ENCODE data around the gene ZNF488.

The ZNF488 gene

DNA sequence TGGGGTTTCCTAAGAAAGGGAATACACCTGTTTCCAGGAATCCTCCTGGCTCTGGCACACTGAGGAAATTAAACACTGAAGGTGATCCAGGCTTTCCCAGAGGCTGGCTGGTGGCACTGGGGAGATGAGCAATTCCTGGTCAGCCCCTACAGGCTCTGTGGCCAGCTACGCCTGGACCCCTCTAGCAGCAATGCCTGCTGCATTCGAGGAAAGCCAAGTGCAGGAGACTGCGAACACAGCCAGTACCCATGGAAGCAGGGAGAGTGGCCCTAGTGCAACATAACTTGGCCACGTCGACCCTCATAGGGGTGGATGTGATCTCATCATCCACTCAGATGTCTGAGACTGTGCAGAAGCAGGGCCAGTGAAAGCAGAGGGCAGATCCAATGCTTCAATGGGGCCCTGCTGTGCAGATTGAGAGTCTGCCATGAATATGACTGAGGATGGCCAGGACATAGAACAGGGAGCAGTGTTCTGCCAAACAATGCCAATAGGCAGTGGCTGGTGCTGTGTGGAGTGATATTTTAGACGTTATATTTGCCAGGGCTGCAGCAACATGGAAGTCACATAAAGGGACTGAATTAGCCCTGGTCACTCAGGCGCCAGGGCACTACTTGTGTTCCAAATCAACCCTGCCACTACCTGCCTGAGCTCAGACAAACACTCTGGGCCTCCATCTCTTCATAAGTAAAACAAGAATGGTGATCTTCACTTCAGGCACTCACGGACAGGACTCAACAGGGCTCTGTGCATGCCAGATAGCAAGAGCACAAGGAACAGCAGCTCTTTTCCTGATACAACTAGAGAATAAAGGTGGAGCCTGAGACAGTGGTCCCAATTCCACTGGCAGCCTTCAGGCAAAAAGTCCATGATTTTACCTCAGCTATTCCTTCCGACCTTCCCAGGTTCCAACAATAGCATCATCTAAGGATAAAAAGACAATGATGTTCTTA, 2.4 kb downstream of the ZNF488 start:
- TF ChIP-seq TAF1 (IDR thresholded peaks at IDR 0.05; ENCODE audit: borderline replicate concordance, insufficient read depth, low read length) (no peak), SIN3A (IDR thresholded peaks at IDR 0.05; ENCODE audit: borderline replicate concordance, insufficient read depth, low read length) (no peak), FOXP2 (optimal IDR thresholded peaks at IDR 0.05; ENCODE audit: borderline replicate concordance, extremely low read depth, extremely low read length, insufficient read depth) (no peak), POLR2AphosphoS5 (IDR thresholded peaks at IDR 0.05; ENCODE audit: low read depth, low read length) (no peak)
- TF ChIP-seq, protein P1, sequence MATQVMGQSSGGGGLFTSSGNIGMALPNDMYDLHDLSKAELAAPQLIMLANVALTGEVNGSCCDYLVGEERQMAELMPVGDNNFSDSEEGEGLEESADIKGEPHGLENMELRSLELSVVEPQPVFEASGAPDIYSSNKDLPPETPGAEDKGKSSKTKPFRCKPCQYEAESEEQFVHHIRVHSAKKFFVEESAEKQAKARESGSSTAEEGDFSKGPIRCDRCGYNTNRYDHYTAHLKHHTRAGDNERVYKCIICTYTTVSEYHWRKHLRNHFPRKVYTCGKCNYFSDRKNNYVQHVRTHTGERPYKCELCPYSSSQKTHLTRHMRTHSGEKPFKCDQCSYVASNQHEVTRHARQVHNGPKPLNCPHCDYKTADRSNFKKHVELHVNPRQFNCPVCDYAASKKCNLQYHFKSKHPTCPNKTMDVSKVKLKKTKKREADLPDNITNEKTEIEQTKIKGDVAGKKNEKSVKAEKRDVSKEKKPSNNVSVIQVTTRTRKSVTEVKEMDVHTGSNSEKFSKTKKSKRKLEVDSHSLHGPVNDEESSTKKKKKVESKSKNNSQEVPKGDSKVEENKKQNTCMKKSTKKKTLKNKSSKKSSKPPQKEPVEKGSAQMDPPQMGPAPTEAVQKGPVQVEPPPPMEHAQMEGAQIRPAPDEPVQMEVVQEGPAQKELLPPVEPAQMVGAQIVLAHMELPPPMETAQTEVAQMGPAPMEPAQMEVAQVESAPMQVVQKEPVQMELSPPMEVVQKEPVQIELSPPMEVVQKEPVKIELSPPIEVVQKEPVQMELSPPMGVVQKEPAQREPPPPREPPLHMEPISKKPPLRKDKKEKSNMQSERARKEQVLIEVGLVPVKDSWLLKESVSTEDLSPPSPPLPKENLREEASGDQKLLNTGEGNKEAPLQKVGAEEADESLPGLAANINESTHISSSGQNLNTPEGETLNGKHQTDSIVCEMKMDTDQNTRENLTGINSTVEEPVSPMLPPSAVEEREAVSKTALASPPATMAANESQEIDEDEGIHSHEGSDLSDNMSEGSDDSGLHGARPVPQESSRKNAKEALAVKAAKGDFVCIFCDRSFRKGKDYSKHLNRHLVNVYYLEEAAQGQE (IDR thresholded peaks at IDR 0.05; ENCODE audit: insufficient read depth in 1 of 2, low read depth in 2 of 2, low read length in 2 of 2): no peak

DNA sequence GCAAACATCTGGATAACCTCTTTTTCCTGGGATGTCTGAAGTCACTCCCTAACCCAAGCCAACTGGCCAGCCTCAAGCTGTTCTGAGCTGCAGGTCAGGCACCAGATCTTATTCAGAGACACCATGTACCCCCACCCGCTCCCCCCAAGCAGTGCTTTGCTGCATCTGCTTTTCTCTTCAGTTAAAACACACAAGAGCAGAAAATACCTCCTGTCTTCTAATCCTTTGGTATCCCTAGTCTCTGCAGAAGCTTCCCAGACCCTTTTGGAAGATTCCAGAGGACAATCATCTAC, 3.0 kb downstream of the ZNF488 start:
- TF ChIP-seq POLR2AphosphoS5 (IDR thresholded peaks at IDR 0.05; ENCODE audit: low read depth, low read length): no peak
- TF ChIP-seq TAF1 (IDR thresholded peaks at IDR 0.05; ENCODE audit: borderline replicate concordance, insufficient read depth, low read length): no peak
- TF ChIP-seq SIN3A (IDR thresholded peaks at IDR 0.05; ENCODE audit: borderline replicate concordance, insufficient read depth, low read length): no peak
- TF ChIP-seq, protein P1 (IDR thresholded peaks at IDR 0.05; ENCODE audit: insufficient read depth in 1 of 2, low read depth in 2 of 2, low read length in 2 of 2): no peak
- no peak for TF ChIP-seq FOXP2 (optimal IDR thresholded peaks at IDR 0.05; ENCODE audit: borderline replicate concordance, extremely low read depth, extremely low read length, insufficient read depth)

DNA sequence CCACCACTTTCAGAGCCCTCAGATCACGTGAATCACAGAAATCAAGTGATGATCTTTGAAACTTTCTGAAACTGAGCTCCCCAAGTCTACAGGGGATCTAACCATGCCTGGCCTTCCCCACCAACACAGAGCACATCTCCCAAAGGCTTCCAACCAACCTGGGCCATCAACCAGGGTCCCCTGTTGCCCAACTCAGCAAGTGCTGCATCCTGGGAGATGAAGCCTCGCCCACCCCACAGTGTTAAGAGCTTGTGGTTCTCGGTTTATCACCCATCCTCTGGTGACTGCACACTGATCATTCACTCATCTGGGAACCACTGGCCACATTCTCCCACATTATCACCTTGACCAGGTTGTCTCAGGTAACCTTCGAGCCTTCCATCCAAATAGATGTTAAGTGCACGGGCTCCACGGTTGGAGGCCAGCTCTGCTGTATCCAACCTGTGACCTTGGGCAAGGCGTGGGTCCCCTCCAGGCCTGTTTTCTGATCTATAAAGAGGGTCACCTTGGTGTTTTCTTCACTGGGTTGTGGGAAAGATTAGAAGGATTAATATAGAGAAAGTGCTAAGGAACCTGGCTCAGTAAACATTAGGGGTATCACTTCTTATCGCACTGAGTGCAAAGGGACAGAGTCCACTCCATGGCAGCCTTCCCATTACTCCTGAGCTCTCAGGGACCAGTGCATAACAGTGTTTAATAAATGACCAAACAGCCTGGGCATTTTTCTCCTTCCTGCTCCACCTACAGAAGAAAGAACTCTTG, 3.6 kb downstream of the ZNF488 start:
- TF ChIP-seq FOXP2 (optimal IDR thresholded peaks at IDR 0.05; ENCODE audit: borderline replicate concordance, extremely low read depth, extremely low read length, insufficient read depth) (no peak), TAF1 (IDR thresholded peaks at IDR 0.05; ENCODE audit: borderline replicate concordance, insufficient read depth, low read length) (no peak), SIN3A (IDR thresholded peaks at IDR 0.05; ENCODE audit: borderline replicate concordance, insufficient read depth, low read length) (no peak), POLR2AphosphoS5 (IDR thresholded peaks at IDR 0.05; ENCODE audit: low read depth, low read length) (no peak)
- TF ChIP-seq, protein P1 (IDR thresholded peaks at IDR 0.05; ENCODE audit: insufficient read depth in 1 of 2, low read depth in 2 of 2, low read length in 2 of 2): no peak

DNA sequence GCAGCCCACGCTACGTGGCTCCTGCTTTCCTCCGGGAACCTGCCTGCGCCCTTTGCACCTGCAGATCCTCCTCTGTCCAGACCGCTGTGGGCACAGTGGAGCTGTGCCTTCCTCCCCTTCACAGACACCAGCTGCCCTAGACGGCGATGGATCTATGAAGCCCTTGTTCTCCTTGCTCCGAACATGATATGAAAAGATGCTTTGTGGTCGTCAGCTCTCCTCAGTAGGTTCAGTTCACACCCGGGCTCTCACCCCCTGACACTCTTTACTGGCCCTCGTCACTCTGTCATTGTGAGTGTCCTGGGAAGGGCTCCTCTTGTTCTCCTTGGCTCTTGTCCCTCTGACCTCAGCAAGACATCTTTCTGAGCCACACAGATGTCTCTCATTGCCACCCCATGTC, 4.2 kb downstream of the ZNF488 start:
- no peak for TF ChIP-seq TAF1 (IDR thresholded peaks at IDR 0.05; ENCODE audit: borderline replicate concordance, insufficient read depth, low read length)

DNA sequence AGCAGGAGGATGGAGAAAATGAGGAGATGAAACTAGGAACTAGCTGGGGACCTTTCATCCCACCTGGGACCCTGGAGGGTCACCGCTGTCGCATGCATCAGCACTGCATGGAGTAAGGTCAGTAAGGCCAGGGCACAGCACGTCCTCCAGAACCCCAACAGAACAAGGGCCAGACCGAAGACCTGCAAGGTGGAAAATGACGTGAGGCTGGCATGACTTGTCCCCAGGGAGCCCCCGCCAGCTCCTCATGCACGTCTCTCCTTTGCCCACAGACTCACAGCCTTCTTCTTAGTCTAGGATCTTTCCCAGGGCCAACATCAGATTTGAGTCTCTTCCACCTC, 4.7 kb downstream of the ZNF488 start:
- TF ChIP-seq TAF1 (IDR thresholded peaks at IDR 0.05; ENCODE audit: borderline replicate concordance, insufficient read depth, low read length): no peak
- TF ChIP-seq SIN3A (IDR thresholded peaks at IDR 0.05; ENCODE audit: borderline replicate concordance, insufficient read depth, low read length): no peak
- TF ChIP-seq FOXP2 (optimal IDR thresholded peaks at IDR 0.05; ENCODE audit: borderline replicate concordance, extremely low read depth, extremely low read length, insufficient read depth): no peak
- TF ChIP-seq, protein P1 (IDR thresholded peaks at IDR 0.05; ENCODE audit: insufficient read depth in 1 of 2, low read depth in 2 of 2, low read length in 2 of 2): no peak
- no peak for TF ChIP-seq POLR2AphosphoS5 (IDR thresholded peaks at IDR 0.05; ENCODE audit: low read depth, low read length)
